ENCODE results near the gene OR7A5. TPM values are rescaled to one million over a fixed set of nuclear protein-coding genes. Genes with fewer than 3 reads are reported as not detected.

The OR7A5 gene
- total and polyA plus RNA-seq, 4 donors = not detected

- no peak for ATAC-seq (ENCODE audit: insufficient read depth, low FRiP score)
- Histone ChIP-seq H3K36me3 (ENCODE audit: control insufficient read depth in 4 of 4, insufficient read depth in 4 of 4, low read length in 4 of 4) (no peaks in the 10 kb centered on the region), H3K9me3 (ENCODE audit: control insufficient read depth in 4 of 4, insufficient read depth in 3 of 4, low read length in 3 of 4) (peaks cover 0 to 3% (median 2%) of the 10 kb centered on the region in 4 donors), H3K9ac (ENCODE audit: insufficient read depth in 1 of 2, low read length in 2 of 2) (no peak overlapping the region), H3K27me3 (ENCODE audit: control insufficient read depth in 3 of 3, insufficient read depth in 3 of 3, low read length in 2 of 3) (peaks cover 0 to 3% (median 0%) of the 10 kb centered on the region in 3 donors), H3K4me3 (no peak overlapping the region), H3K27ac (ENCODE audit: low read depth in 1 of 2, low read length in 1 of 2) (no peak overlapping the region), H3K4me1 (ENCODE audit: control insufficient read depth in 5 of 5, insufficient read depth in 5 of 5, low read length in 5 of 5) (no peaks in the 10 kb centered on the region)
- TF ChIP-seq, protein P1, sequence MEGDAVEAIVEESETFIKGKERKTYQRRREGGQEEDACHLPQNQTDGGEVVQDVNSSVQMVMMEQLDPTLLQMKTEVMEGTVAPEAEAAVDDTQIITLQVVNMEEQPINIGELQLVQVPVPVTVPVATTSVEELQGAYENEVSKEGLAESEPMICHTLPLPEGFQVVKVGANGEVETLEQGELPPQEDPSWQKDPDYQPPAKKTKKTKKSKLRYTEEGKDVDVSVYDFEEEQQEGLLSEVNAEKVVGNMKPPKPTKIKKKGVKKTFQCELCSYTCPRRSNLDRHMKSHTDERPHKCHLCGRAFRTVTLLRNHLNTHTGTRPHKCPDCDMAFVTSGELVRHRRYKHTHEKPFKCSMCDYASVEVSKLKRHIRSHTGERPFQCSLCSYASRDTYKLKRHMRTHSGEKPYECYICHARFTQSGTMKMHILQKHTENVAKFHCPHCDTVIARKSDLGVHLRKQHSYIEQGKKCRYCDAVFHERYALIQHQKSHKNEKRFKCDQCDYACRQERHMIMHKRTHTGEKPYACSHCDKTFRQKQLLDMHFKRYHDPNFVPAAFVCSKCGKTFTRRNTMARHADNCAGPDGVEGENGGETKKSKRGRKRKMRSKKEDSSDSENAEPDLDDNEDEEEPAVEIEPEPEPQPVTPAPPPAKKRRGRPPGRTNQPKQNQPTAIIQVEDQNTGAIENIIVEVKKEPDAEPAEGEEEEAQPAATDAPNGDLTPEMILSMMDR (IDR thresholded peaks at IDR 0.05; ENCODE audit: control extremely low read depth, extremely low read depth) = no peak
- WGBS, 2 donors = 38 to 42% methylated on average over 6 of the region's 6 CpGs
- no peak for DNase-seq
Observed at GRCh38 chr19:14821937-14822336, 13.0 kb downstream of the OR7A5 start.

DNA sequence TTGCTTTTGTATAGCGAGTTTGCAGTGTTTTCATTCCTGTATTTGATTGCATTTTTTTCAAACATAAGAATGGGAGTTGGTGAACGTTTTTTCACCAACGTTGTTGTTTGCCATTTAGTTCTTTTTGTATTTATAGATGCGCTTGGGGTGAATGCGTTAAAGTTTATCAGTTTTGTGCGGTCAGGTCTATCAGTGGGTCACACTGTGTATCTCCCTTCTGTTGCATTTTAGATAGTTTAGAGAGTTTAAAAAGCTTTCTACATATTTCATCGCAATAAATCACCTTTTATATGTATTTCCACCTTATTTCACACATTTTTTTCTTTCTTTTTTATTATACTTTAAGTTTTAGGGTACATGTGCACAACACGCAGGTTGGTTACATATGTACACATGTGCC is 16.4 kb downstream of the OR7A5 start:
- ATAC-seq (ENCODE audit: insufficient read depth, low FRiP score) (no peak), DNase-seq (no peak)
- H3K27ac ChIP-seq (ENCODE audit: low read depth in 1 of 2, low read length in 1 of 2) = no peak overlapping the region
- 80 to 82% methylated on average over 8 of the region's 8 CpGs for WGBS, 2 donors
- H3K9me3 ChIP-seq (ENCODE audit: control insufficient read depth in 4 of 4, insufficient read depth in 3 of 4, low read length in 3 of 4) = no peaks in the 10 kb centered on the region
- H3K36me3 ChIP-seq (ENCODE audit: control insufficient read depth in 4 of 4, insufficient read depth in 4 of 4, low read length in 4 of 4) = no peaks in the 10 kb centered on the region
- H3K9ac ChIP-seq (ENCODE audit: insufficient read depth in 1 of 2, low read length in 2 of 2) = no peak overlapping the region
- TF ChIP-seq, protein P1 (IDR thresholded peaks at IDR 0.05; ENCODE audit: control extremely low read depth, extremely low read depth) = no peak
- no peaks in the 10 kb centered on the region for H3K27me3 ChIP-seq (ENCODE audit: control insufficient read depth in 3 of 3, insufficient read depth in 3 of 3, low read length in 2 of 3)
- H3K4me1 ChIP-seq (ENCODE audit: control insufficient read depth in 5 of 5, insufficient read depth in 5 of 5, low read length in 5 of 5) = no peaks in the 10 kb centered on the region
- no peak overlapping the region for H3K4me3 ChIP-seq

- Histone ChIP-seq H3K9me3 (ENCODE audit: control insufficient read depth in 4 of 4, insufficient read depth in 3 of 4, low read length in 3 of 4) (no peaks in the 10 kb centered on the region), H3K4me3 (no peak overlapping the region), H3K27me3 (ENCODE audit: control insufficient read depth in 3 of 3, insufficient read depth in 3 of 3, low read length in 2 of 3) (no peaks in the 10 kb centered on the region), H3K4me1 (ENCODE audit: control insufficient read depth in 5 of 5, insufficient read depth in 5 of 5, low read length in 5 of 5) (no peaks in the 10 kb centered on the region), H3K27ac (ENCODE audit: low read depth in 1 of 2, low read length in 1 of 2) (no peak overlapping the region), H3K36me3 (ENCODE audit: control insufficient read depth in 4 of 4, insufficient read depth in 4 of 4, low read length in 4 of 4) (no peaks in the 10 kb centered on the region), H3K9ac (ENCODE audit: insufficient read depth in 1 of 2, low read length in 2 of 2) (no peak overlapping the region)
- DNase-seq (no peak), ATAC-seq (ENCODE audit: insufficient read depth, low FRiP score) (no peak)
- 75 to 78% methylated on average over 3 of the region's 3 CpGs for WGBS, 2 donors
- TF ChIP-seq, protein P1 (IDR thresholded peaks at IDR 0.05; ENCODE audit: control extremely low read depth, extremely low read depth) = no peak
Observed at GRCh38 chr19:14817052-14817451, 17.9 kb downstream of the OR7A5 start.

- Histone ChIP-seq H3K36me3 (ENCODE audit: control insufficient read depth in 4 of 4, insufficient read depth in 4 of 4, low read length in 4 of 4) (no peaks in the 10 kb centered on the region), H3K27ac (ENCODE audit: low read depth in 1 of 2, low read length in 1 of 2) (no peak overlapping the region), H3K9ac (ENCODE audit: insufficient read depth in 1 of 2, low read length in 2 of 2) (no peak overlapping the region), H3K4me1 (ENCODE audit: control insufficient read depth in 5 of 5, insufficient read depth in 5 of 5, low read length in 5 of 5) (no peaks in the 10 kb centered on the region), H3K9me3 (ENCODE audit: control insufficient read depth in 4 of 4, insufficient read depth in 3 of 4, low read length in 3 of 4) (no peaks in the 10 kb centered on the region), H3K27me3 (ENCODE audit: control insufficient read depth in 3 of 3, insufficient read depth in 3 of 3, low read length in 2 of 3) (no peaks in the 10 kb centered on the region), H3K4me3 (no peak overlapping the region)
- 44 to 57% methylated on average over 2 of the region's 2 CpGs for WGBS, 2 donors
- TF ChIP-seq, protein P1 (IDR thresholded peaks at IDR 0.05; ENCODE audit: control extremely low read depth, extremely low read depth) = no peak
- DNase-seq (peak in 1 of 3 donors; percentile 32), ATAC-seq (ENCODE audit: insufficient read depth, low FRiP score) (no peak)
Observed at GRCh38 chr19:14814982-14815652, 19.9 kb downstream of the OR7A5 start.

Data from lung (tissue), 12 donors.